WTC11 (cell line): Measurements from ENCODE around the gene DNAJC10. TPM values are rescaled to one million over a fixed set of nuclear protein-coding genes. Genes with fewer than 3 reads are reported as not detected.

ENCODE experiments used
- ATAC-seq: fragments of 200-7000 bp; cut with Tn5 transposase; 2 replicates; pipeline ENCODE4 v1.10.0; 2021; ENCODE audit warnings: mild to moderate bottlenecking, moderate library complexity
- CTCF ChIA-PET: fragments of 300-600 bp; sonication (Branson Sonifier 250); formaldehyde crosslinking; loops from one replicate; lab custom pipeline; 2021; ENCODE audit warnings: antibody characterized with exemption; lab: Charles Lee
- POLR2A ChIA-PET: fragments of 350-600 bp; sonication (Branson Sonifier 250); formaldehyde crosslinking; loops from one replicate; lab custom pipeline; 2021; ENCODE audit warnings: antibody characterized with exemption; lab: Charles Lee
- DNase-seq: peaks from one replicate; pipeline ENCODE4 v3.0.0; 2021; ENCODE audit warnings: low spot score
- H3K27ac Mint-ChIP-seq: 2 replicates; pipeline ENCODE4 v1.8.0; 2021; ENCODE audit warnings: mixed read lengths
- H3K27me3 Mint-ChIP-seq: 2 replicates; pipeline ENCODE4 v1.8.0; 2021; ENCODE audit warnings: low read depth, mild to moderate bottlenecking, moderate library complexity, mixed read lengths
- H3K36me3 Mint-ChIP-seq: 2 replicates; pipeline ENCODE4 v1.8.0; 2021; ENCODE audit warnings: mixed read lengths
- H3K4me1 Mint-ChIP-seq: 2 replicates; pipeline ENCODE4 v1.8.0; 2022; ENCODE audit warnings: mixed read lengths
- H3K4me3 Mint-ChIP-seq: 2 replicates; pipeline ENCODE4 v1.8.0; 2021; ENCODE audit warnings: mild to moderate bottlenecking, moderate library complexity, mixed read lengths
- H3K9me3 Mint-ChIP-seq: 2 replicates; pipeline ENCODE4 v1.8.0; 2021; ENCODE audit warnings: mixed read lengths
- FOXJ3 ChIP-seq: sonication (generic); formaldehyde crosslinking; IDR thresholded peaks from 2 replicates; pipeline ENCODE4 v1.9.0; 2021; ENCODE audit warnings: missing genetic modification reagents, mild to moderate bottlenecking, borderline replicate concordance
- JAZF1 ChIP-seq: fragments of 250-450 bp; sonication (Bioruptor Pico); IDR thresholded peaks from 2 replicates; pipeline ENCODE4 v1.9.0; 2021; ENCODE audit warnings: moderate library complexity, mild to moderate bottlenecking, inconsistent platforms
- JUN ChIP-seq: sonication (generic); formaldehyde crosslinking; IDR thresholded peaks from 2 replicates; pipeline ENCODE4 v1.8.0; 2023; ENCODE audit warnings: mild to moderate bottlenecking, missing genetic modification reagents
- KAT7 ChIP-seq: sonication (generic); formaldehyde crosslinking; IDR thresholded peaks from 2 replicates; pipeline ENCODE4 v1.8.1; 2023; ENCODE audit warnings: missing genetic modification reagents, mild to moderate bottlenecking, borderline replicate concordance
- MXD4 ChIP-seq: fragments of 250-450 bp; sonication (Bioruptor Pico); IDR thresholded peaks from 2 replicates; pipeline ENCODE4 v1.8.0; 2021; ENCODE audit warnings: mild to moderate bottlenecking, moderate library complexity, borderline replicate concordance
- NFATC4 ChIP-seq: fragments of 250-450 bp; sonication (Bioruptor Pico); IDR thresholded peaks from 2 replicates; pipeline ENCODE4 v1.9.0; 2021; ENCODE audit warnings: mild to moderate bottlenecking
- NR2C2 ChIP-seq: sonication (generic); formaldehyde crosslinking; IDR thresholded peaks from 2 replicates; pipeline ENCODE4 v1.8.0; 2022; ENCODE audit warnings: mild to moderate bottlenecking, missing genetic modification reagents
- PRRX2 ChIP-seq: fragments of 250-450 bp; sonication (Bioruptor Pico); IDR thresholded peaks from 2 replicates; pipeline ENCODE4 v1.8.0; 2021; ENCODE audit warnings: mild to moderate bottlenecking
- SMAD4 ChIP-seq: sonication (generic); formaldehyde crosslinking; IDR thresholded peaks from 2 replicates; pipeline ENCODE4 v1.8.0; 2022; ENCODE audit warnings: mild to moderate bottlenecking, missing genetic modification reagents
- TCF7 ChIP-seq: sonication (generic); formaldehyde crosslinking; IDR thresholded peaks from 2 replicates; pipeline ENCODE4 v1.8.0; 2022; ENCODE audit warnings: mild to moderate bottlenecking, low read depth, missing genetic modification reagents, moderate library complexity
- TEAD1 ChIP-seq: sonication (generic); formaldehyde crosslinking; IDR thresholded peaks from 2 replicates; pipeline ENCODE4 v1.8.0; 2022; ENCODE audit warnings: mild to moderate bottlenecking, missing genetic modification reagents
- ZNF121 ChIP-seq: sonication (generic); formaldehyde crosslinking; IDR thresholded peaks from 2 replicates; pipeline ENCODE4 v1.8.0; 2023; ENCODE audit warnings: missing genetic modification reagents
- ZNF423 ChIP-seq: fragments of 250-450 bp; sonication (Bioruptor Pico); IDR thresholded peaks from 2 replicates; pipeline ENCODE4 v2.1.2; 2022; ENCODE audit warnings: mild to moderate bottlenecking, moderate library complexity
- total RNA-seq: library from RNA; stranded (reverse); gene quantifications from 3 replicates; pipeline ENCODE4 v1.2.3, GENCODE V29; 2021
- TF ChIP-seq, protein P1 (sequence below): sonication (generic); formaldehyde crosslinking; conservative IDR thresholded peaks from 2 replicates; pipeline ENCODE4 v1.8.1; 2022; ENCODE audit warnings: mild to moderate bottlenecking, missing genetic modification reagents
- TF ChIP-seq, protein P2 (sequence below): sonication (generic); formaldehyde crosslinking; IDR thresholded peaks from 2 replicates; pipeline ENCODE4 v1.8.0; 2023; ENCODE audit warnings: mild to moderate bottlenecking, missing genetic modification reagents
- TF ChIP-seq, protein P3 (sequence below): sonication (generic); formaldehyde crosslinking; IDR thresholded peaks from 2 replicates; pipeline ENCODE4 v1.8.1; 2022; ENCODE audit warnings: low read depth, missing genetic modification reagents, borderline replicate concordance
- TF ChIP-seq, protein P4 (sequence below): sonication (generic); formaldehyde crosslinking; IDR thresholded peaks from 2 replicates; pipeline ENCODE4 v1.8.1; 2023; ENCODE audit warnings: mild to moderate bottlenecking, missing genetic modification reagents, moderate library complexity
- TF ChIP-seq, protein P5 (sequence below): fragments of 250-450 bp; sonication (Bioruptor Pico); IDR thresholded peaks from 2 replicates; pipeline ENCODE4 v1.9.0; 2021; ENCODE audit warnings: mild to moderate bottlenecking
- TF ChIP-seq, protein P6 (sequence below): sonication (generic); formaldehyde crosslinking; IDR thresholded peaks from 2 replicates; pipeline ENCODE4 v1.8.1; 2023; ENCODE audit warnings: mild to moderate bottlenecking, missing genetic modification reagents
- TF ChIP-seq, protein P7 (sequence below): fragments of 250-450 bp; sonication (Bioruptor Pico); IDR thresholded peaks from 2 replicates; pipeline ENCODE4 v1.9.0; 2021; ENCODE audit warnings: mild to moderate bottlenecking
- TF ChIP-seq, protein P8 (sequence below): sonication (generic); formaldehyde crosslinking; IDR thresholded peaks from 2 replicates; pipeline ENCODE4 v1.8.1; 2022; ENCODE audit warnings: missing genetic modification reagents, borderline replicate concordance
- TF ChIP-seq, protein P9 (sequence below): sonication (generic); formaldehyde crosslinking; IDR thresholded peaks from 2 replicates; pipeline ENCODE4 v1.8.1; 2023; ENCODE audit warnings: mild to moderate bottlenecking, moderate library complexity, missing genetic modification reagents

The DNAJC10 gene
- total RNA-seq, 1 experiment from 2014 or later = 109 TPM

DNA sequence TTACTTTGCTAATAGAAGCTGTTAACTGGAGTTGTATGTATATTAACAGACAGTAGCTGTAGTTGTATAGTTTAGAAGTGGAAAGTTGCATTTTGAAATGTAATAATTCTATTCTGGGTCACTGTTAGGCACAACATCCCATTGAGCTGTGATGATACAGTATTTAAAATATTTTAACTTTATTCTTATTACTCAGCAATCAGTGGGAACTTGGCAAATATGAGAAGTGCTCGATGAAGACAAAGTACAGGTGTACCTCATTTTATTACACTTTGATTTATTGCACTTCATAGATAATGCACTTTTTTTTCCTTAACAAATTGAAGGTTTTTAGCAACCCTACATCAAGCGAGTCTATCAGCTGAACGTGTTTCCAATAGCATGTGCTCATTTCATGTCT, 8.6 kb downstream of the DNAJC10 start:
- DNase-seq (no peak), ATAC-seq (no peak)
- Mint-ChIP-seq H3K36me3 (peaks cover 34% of the 10 kb centered on the region), H3K27me3 (no peaks in the 10 kb centered on the region), H3K4me3 (no peak overlapping the region), H3K9me3 (no peaks in the 10 kb centered on the region), H3K4me1 (no peaks in the 10 kb centered on the region)
- no peak for TF ChIP-seq JAZF1 (CRISPR knock-in tag)
- TF ChIP-seq, protein P1, sequence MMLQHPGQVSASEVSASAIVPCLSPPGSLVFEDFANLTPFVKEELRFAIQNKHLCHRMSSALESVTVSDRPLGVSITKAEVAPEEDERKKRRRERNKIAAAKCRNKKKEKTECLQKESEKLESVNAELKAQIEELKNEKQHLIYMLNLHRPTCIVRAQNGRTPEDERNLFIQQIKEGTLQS (CRISPR knock-in tag) = no peak
- TF ChIP-seq, protein P2, sequence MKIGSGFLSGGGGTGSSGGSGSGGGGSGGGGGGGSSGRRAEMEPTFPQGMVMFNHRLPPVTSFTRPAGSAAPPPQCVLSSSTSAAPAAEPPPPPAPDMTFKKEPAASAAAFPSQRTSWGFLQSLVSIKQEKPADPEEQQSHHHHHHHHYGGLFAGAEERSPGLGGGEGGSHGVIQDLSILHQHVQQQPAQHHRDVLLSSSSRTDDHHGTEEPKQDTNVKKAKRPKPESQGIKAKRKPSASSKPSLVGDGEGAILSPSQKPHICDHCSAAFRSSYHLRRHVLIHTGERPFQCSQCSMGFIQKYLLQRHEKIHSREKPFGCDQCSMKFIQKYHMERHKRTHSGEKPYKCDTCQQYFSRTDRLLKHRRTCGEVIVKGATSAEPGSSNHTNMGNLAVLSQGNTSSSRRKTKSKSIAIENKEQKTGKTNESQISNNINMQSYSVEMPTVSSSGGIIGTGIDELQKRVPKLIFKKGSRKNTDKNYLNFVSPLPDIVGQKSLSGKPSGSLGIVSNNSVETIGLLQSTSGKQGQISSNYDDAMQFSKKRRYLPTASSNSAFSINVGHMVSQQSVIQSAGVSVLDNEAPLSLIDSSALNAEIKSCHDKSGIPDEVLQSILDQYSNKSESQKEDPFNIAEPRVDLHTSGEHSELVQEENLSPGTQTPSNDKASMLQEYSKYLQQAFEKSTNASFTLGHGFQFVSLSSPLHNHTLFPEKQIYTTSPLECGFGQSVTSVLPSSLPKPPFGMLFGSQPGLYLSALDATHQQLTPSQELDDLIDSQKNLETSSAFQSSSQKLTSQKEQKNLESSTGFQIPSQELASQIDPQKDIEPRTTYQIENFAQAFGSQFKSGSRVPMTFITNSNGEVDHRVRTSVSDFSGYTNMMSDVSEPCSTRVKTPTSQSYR (CRISPR knock-in tag) = no peak
- no peak for TF ChIP-seq TCF7 (CRISPR knock-in tag)
- no peak for TF ChIP-seq TEAD1 (CRISPR knock-in tag)
- TF ChIP-seq, protein P3, sequence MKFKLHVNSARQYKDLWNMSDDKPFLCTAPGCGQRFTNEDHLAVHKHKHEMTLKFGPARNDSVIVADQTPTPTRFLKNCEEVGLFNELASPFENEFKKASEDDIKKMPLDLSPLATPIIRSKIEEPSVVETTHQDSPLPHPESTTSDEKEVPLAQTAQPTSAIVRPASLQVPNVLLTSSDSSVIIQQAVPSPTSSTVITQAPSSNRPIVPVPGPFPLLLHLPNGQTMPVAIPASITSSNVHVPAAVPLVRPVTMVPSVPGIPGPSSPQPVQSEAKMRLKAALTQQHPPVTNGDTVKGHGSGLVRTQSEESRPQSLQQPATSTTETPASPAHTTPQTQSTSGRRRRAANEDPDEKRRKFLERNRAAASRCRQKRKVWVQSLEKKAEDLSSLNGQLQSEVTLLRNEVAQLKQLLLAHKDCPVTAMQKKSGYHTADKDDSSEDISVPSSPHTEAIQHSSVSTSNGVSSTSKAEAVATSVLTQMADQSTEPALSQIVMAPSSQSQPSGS (CRISPR knock-in tag) = no peak
- TF ChIP-seq NFATC4 (CRISPR knock-in tag) = no peak
- TF ChIP-seq KAT7 (CRISPR knock-in tag) = no peak
- no peak for TF ChIP-seq ZNF423
- TF ChIP-seq, protein P4, sequence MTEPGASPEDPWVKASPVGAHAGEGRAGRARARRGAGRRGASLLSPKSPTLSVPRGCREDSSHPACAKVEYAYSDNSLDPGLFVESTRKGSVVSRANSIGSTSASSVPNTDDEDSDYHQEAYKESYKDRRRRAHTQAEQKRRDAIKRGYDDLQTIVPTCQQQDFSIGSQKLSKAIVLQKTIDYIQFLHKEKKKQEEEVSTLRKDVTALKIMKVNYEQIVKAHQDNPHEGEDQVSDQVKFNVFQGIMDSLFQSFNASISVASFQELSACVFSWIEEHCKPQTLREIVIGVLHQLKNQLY (CRISPR knock-in tag) = no peak
- TF ChIP-seq, protein P5, sequence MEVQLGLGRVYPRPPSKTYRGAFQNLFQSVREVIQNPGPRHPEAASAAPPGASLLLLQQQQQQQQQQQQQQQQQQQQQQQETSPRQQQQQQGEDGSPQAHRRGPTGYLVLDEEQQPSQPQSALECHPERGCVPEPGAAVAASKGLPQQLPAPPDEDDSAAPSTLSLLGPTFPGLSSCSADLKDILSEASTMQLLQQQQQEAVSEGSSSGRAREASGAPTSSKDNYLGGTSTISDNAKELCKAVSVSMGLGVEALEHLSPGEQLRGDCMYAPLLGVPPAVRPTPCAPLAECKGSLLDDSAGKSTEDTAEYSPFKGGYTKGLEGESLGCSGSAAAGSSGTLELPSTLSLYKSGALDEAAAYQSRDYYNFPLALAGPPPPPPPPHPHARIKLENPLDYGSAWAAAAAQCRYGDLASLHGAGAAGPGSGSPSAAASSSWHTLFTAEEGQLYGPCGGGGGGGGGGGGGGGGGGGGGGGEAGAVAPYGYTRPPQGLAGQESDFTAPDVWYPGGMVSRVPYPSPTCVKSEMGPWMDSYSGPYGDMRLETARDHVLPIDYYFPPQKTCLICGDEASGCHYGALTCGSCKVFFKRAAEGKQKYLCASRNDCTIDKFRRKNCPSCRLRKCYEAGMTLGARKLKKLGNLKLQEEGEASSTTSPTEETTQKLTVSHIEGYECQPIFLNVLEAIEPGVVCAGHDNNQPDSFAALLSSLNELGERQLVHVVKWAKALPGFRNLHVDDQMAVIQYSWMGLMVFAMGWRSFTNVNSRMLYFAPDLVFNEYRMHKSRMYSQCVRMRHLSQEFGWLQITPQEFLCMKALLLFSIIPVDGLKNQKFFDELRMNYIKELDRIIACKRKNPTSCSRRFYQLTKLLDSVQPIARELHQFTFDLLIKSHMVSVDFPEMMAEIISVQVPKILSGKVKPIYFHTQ = no peak
- TF ChIP-seq MXD4 (CRISPR knock-in tag) = no peak
- no peak for TF ChIP-seq SMAD4 (CRISPR knock-in tag)
- TF ChIP-seq, protein P6, sequence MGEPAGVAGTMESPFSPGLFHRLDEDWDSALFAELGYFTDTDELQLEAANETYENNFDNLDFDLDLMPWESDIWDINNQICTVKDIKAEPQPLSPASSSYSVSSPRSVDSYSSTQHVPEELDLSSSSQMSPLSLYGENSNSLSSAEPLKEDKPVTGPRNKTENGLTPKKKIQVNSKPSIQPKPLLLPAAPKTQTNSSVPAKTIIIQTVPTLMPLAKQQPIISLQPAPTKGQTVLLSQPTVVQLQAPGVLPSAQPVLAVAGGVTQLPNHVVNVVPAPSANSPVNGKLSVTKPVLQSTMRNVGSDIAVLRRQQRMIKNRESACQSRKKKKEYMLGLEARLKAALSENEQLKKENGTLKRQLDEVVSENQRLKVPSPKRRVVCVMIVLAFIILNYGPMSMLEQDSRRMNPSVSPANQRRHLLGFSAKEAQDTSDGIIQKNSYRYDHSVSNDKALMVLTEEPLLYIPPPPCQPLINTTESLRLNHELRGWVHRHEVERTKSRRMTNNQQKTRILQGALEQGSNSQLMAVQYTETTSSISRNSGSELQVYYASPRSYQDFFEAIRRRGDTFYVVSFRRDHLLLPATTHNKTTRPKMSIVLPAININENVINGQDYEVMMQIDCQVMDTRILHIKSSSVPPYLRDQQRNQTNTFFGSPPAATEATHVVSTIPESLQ (CRISPR knock-in tag) = no peak
- TF ChIP-seq JUN (CRISPR knock-in tag) = no peak
- TF ChIP-seq, all 79 proteins: peak for 0
- no peak overlapping the region for H3K27ac Mint-ChIP-seq
- POLR2A ChIA-PET = no interaction called here
- CTCF ChIA-PET = no interaction called here

DNA sequence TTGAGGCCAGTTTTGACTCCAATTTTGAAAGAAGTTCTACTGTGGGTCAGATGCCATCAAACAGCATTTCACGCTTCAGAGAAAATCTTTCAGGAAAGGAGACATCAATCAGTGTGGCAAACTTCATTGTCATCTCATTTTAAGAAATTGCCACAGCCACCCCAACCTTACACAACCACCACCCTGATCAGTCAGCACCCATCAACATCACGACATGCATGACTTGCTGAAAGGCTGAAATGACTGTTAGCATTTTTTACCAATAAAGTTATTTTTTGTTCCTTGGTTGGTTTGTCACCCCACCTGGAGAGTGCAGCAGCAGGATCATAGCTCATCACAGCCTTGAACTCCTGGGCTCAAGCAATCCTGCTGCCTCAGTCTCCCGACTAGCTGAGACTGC, 10.4 kb downstream of the DNAJC10 start:
- Mint-ChIP-seq H3K27me3 (no peaks in the 10 kb centered on the region), H3K27ac (no peak overlapping the region), H3K4me3 (no peak overlapping the region), H3K9me3 (no peaks in the 10 kb centered on the region), H3K4me1 (no peaks in the 10 kb centered on the region), H3K36me3 (peaks cover 44% of the 10 kb centered on the region)
- DNase-seq (no peak), ATAC-seq (no peak)
- ChIA-PET POLR2A (no interaction called here), CTCF (no interaction called here)
- TF ChIP-seq, protein P1 (CRISPR knock-in tag) = no peak
- TF ChIP-seq, protein P7, sequence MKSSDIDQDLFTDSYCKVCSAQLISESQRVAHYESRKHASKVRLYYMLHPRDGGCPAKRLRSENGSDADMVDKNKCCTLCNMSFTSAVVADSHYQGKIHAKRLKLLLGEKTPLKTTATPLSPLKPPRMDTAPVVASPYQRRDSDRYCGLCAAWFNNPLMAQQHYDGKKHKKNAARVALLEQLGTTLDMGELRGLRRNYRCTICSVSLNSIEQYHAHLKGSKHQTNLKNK (CRISPR knock-in tag) = no peak
- TF ChIP-seq PRRX2 (CRISPR knock-in tag) (no peak), NR2C2 (CRISPR knock-in tag) (no peak), ZNF121 (CRISPR knock-in tag) (no peak), FOXJ3 (no peak)
- TF ChIP-seq, protein P8, sequence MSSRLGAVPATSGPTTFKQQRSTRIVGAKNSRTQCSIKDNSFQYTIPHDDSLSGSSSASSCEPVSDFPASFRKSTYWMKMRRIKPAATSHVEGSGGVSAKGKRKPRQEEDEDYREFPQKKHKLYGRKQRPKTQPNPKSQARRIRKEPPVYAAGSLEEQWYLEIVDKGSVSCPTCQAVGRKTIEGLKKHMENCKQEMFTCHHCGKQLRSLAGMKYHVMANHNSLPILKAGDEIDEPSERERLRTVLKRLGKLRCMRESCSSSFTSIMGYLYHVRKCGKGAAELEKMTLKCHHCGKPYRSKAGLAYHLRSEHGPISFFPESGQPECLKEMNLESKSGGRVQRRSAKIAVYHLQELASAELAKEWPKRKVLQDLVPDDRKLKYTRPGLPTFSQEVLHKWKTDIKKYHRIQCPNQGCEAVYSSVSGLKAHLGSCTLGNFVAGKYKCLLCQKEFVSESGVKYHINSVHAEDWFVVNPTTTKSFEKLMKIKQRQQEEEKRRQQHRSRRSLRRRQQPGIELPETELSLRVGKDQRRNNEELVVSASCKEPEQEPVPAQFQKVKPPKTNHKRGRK (CRISPR knock-in tag) = no peak
- TF ChIP-seq, protein P9, sequence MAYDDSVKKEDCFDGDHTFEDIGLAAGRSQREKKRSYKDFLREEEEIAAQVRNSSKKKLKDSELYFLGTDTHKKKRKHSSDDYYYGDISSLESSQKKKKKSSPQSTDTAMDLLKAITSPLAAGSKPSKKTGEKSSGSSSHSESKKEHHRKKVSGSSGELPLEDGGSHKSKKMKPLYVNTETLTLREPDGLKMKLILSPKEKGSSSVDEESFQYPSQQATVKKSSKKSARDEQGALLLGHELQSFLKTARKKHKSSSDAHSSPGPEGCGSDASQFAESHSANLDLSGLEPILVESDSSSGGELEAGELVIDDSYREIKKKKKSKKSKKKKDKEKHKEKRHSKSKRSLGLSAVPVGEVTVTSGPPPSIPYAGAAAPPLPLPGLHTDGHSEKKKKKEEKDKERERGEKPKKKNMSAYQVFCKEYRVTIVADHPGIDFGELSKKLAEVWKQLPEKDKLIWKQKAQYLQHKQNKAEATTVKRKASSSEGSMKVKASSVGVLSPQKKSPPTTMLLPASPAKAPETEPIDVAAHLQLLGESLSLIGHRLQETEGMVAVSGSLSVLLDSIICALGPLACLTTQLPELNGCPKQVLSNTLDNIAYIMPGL (CRISPR knock-in tag) = no peak
